SK-N-SH (cell line): ENCODE data around the gene RAPGEF3. TPM values are rescaled to one million over a fixed set of nuclear protein-coding genes. Genes with fewer than 3 reads are reported as not detected.

ENCODE experiments used
- CTCF ChIA-PET: fragments of 300-600, 350-600 bp; formaldehyde crosslinking; extraction: SDS; loops from one replicate; lab custom pipeline; 2021; lab: Yijun Ruan, JAX
- POLR2A ChIA-PET: fragments of 350-600 bp; sonication (Branson Sonifier 250); formaldehyde crosslinking; extraction: SDS; loops from one replicate; lab custom pipeline; 2020; ENCODE audit warnings: antibody characterized with exemption, inconsistent platforms; lab: Yijun Ruan, JAX
- DNase-seq: peaks from one replicate; pipeline ENCODE4 v3.0.0; 2012
- H2AFZ ChIP-seq: fragments of 200-600 bp; sonication (generic); 2 replicates; pipeline ENCODE4 v1.8.1; 2016; ENCODE audit warnings: antibody characterized with exemption, mild to moderate bottlenecking, low read depth
- H3F3A ChIP-seq: fragments of 200-600 bp; sonication (generic); replicated peaks from 2 replicates; pipeline ENCODE3; 2016; ENCODE audit warnings: antibody characterized with exemption, mild to moderate bottlenecking; ENCODE audit not compliant: insufficient read depth
- H3K27ac ChIP-seq, 2 experiments: fragments of 200-500 bp in 1 of 2; fragments of 200-600 bp in 1 of 2; sonication (Bioruptor generic) in 1 of 2; sonication (generic), shearing (Covaris generic) in 1 of 2; 2 replicates each; pipeline versions ENCODE4 v1.5.1 to v1.6.1; 2014 to 2016; ENCODE audit warnings: low read depth in 2 of 2, inconsistent platforms in 1 of 2, low read length in 1 of 2, mild to moderate bottlenecking in 1 of 2, mixed read lengths in 1 of 2
- H3K27me3 ChIP-seq: fragments of 200-600 bp; sonication (generic), shearing (Covaris generic); 2 replicates; pipeline ENCODE4 v1.6.1; 2016; ENCODE audit warnings: mixed run types; ENCODE audit not compliant: insufficient read depth
- H3K36me3 ChIP-seq, 2 experiments: fragments of 200-500 bp in 1 of 2; fragments of 200-600 bp in 1 of 2; sonication (Bioruptor generic) in 1 of 2; sonication (generic) in 1 of 2; replicated peaks in 1 of 2; 2 replicates each; pipeline versions ENCODE3 to v1.5.1; 2014 to 2016; ENCODE audit warnings: low read length in 1 of 2, mild to moderate bottlenecking in 1 of 2; ENCODE audit not compliant: insufficient read depth in 2 of 2, control insufficient read depth in 1 of 2
- H3K4me1 ChIP-seq, 2 experiments: fragments of 200-500 bp in 1 of 2; fragments of 200-600 bp in 1 of 2; sonication (Bioruptor generic) in 1 of 2; sonication (generic), shearing (Covaris generic) in 1 of 2; 2 replicates each; pipeline versions ENCODE4 v1.5.1 to v1.6.1; 2014 to 2016; ENCODE audit warnings: low read depth in 1 of 2, low read length in 1 of 2, mixed run types in 1 of 2; ENCODE audit not compliant: insufficient read depth in 2 of 2, control insufficient read depth in 1 of 2
- H3K4me2 ChIP-seq: fragments of 200-600 bp; sonication (generic), shearing (Covaris generic); 2 replicates; pipeline ENCODE4 v1.6.1; 2017; ENCODE audit warnings: mixed run types
- H3K4me3 ChIP-seq, 2 experiments: fragments of 200-500 bp in 1 of 2; fragments of 200-600 bp in 1 of 2; sonication (Bioruptor generic) in 1 of 2; sonication (generic), shearing (Covaris generic) in 1 of 2; 2 replicates each; pipeline versions ENCODE4 v1.5.1 to v1.8.1; 2014 to 2016; ENCODE audit warnings: low read depth in 2 of 2, inconsistent platforms in 1 of 2, low read length in 1 of 2, mild to moderate bottlenecking in 1 of 2, mixed read lengths in 1 of 2, moderate library complexity in 1 of 2
- H3K79me2 ChIP-seq: fragments of 200-600 bp; sonication (generic); 2 replicates; pipeline ENCODE4 v1.8.1; 2017; ENCODE audit warnings: mild to moderate bottlenecking; ENCODE audit not compliant: insufficient read depth
- H3K9ac ChIP-seq: fragments of 200-600 bp; sonication (generic); 2 replicates; pipeline ENCODE4 v1.6.1; 2017; ENCODE audit warnings: mixed run types
- H3K9me2 ChIP-seq: fragments of 200-600 bp; sonication (generic); 2 replicates; pipeline ENCODE4 v1.6.1; 2017; ENCODE audit warnings: mixed run types
- H3K9me3 ChIP-seq: fragments of 200-600 bp; sonication (generic); 2 replicates; pipeline ENCODE4 v1.6.1; 2017; ENCODE audit warnings: mixed run types, mild to moderate bottlenecking, moderate library complexity
- H4K20me1 ChIP-seq: fragments of 200-600 bp; sonication (generic); 2 replicates; pipeline ENCODE4 v1.6.1; 2017; ENCODE audit warnings: mild to moderate bottlenecking, mixed run types; ENCODE audit not compliant: insufficient read depth
- ELF1 ChIP-seq: IDR thresholded peaks from 2 replicates; pipeline ENCODE4 v1.4.0; 2012
- EP300 ChIP-seq, 2 experiments: IDR thresholded peaks; 2 replicates each; pipeline versions ENCODE4 v1.4.0 to v1.6.1; 2012; ENCODE audit warnings: borderline replicate concordance in 1 of 2, low read depth in 1 of 2, low read length in 1 of 2
- FOXJ3 ChIP-seq: sonication (generic); formaldehyde crosslinking; IDR thresholded peaks from 2 replicates; pipeline ENCODE4 v1.5.1; 2020; ENCODE audit warnings: mild to moderate bottlenecking, missing genetic modification reagents
- FOXM1 ChIP-seq: IDR thresholded peaks from 2 replicates; pipeline ENCODE4 v1.4.0; 2012; ENCODE audit warnings: low read depth, mild to moderate bottlenecking
- GABPA ChIP-seq: IDR thresholded peaks from 2 replicates; pipeline ENCODE4 v1.4.0; 2012; ENCODE audit warnings: low read depth, mild to moderate bottlenecking
- MAX ChIP-seq: IDR thresholded peaks from 2 replicates; pipeline ENCODE4 v1.4.0; 2012; ENCODE audit warnings: low read depth
- MEF2A ChIP-seq: IDR thresholded peaks from 2 replicates; pipeline ENCODE4 v1.4.0; 2012; ENCODE audit warnings: low read depth, borderline replicate concordance
- NFIC ChIP-seq: IDR thresholded peaks from 2 replicates; pipeline ENCODE4 v1.4.0; 2012; ENCODE audit warnings: borderline replicate concordance
- NRF1 ChIP-seq: IDR thresholded peaks from 2 replicates; pipeline ENCODE4 v1.6.1; 2012; ENCODE audit warnings: low read depth, mild to moderate bottlenecking, low read length
- POLR2AphosphoS5 ChIP-seq: IDR thresholded peaks from 2 replicates; pipeline ENCODE4 v1.6.1; 2012; ENCODE audit warnings: low read depth, low read length
- RFX5 ChIP-seq: IDR thresholded peaks from 2 replicates; pipeline ENCODE4 v1.6.1; 2012; ENCODE audit warnings: mild to moderate bottlenecking, improper control_type of control experiment, low read length
- RXRA ChIP-seq: IDR thresholded peaks from 2 replicates; pipeline ENCODE4 v1.4.0; 2012; ENCODE audit warnings: low read depth, mild to moderate bottlenecking, borderline replicate concordance
- SIN3A ChIP-seq: IDR thresholded peaks from 2 replicates; pipeline ENCODE4 v1.6.1; 2012; ENCODE audit warnings: low read depth, mild to moderate bottlenecking, low read length, moderate library complexity, borderline replicate concordance
- USF1 ChIP-seq: IDR thresholded peaks from 2 replicates; pipeline ENCODE4 v1.4.0; 2012; ENCODE audit warnings: low read depth, borderline replicate concordance
- YY1 ChIP-seq: IDR thresholded peaks from 2 replicates; pipeline ENCODE4 v1.4.0; 2012; ENCODE audit warnings: low read depth, mild to moderate bottlenecking
- WGBS: methylation state at CpG from one replicate; pipeline ENCODE4 v1.1.6; 2017; ENCODE audit warnings: low lambda C conversion rate; 5-methylcytosine and 5-hydroxymethylcytosine counted together
- polyA plus RNA-seq, 3 experiments: library from polyadenylated mRNA; depleted of rRNA; stranded (reverse); fragments of >200 nt; gene quantifications; 2 replicates each; pipeline ENCODE4 v1.2.3, GENCODE V29; 2012

Gene RAPGEF3
- polyA plus RNA-seq, 1 of the 3 experiments (the other 2 are of a cell fraction), result 0.90 TPM

DNA sequence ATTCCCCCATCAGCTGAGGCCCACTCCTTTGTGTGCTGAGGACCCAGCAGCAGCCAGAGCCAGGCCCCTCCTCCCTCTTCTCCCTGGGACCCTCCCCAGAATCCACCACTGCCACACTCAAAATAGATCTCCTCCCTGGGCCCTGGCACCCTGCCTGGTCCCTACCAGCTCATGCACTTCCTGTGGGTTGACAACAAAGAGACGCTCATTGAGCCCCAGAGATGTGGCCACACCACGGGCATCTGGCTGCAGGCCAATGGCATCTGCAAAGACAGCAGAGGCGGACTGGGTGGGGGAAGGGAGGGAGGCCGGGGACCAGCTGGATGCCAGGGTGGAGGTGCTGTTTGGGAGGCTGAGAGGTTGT is 17.4 kb downstream of the RAPGEF3 start (continued):
- TF ChIP-seq FOXJ3, result 0 out of 2 replicates have a peak, but pooled peaks have one; percentile 25
- TF ChIP-seq MAX, result no peak
- TF ChIP-seq YY1, result no peak
- TF ChIP-seq FOXM1, result no peak
- TF ChIP-seq USF1, result no peak
- no peak for TF ChIP-seq ELF1
- no peak for TF ChIP-seq SIN3A
- TF ChIP-seq NFIC, result peak; percentile 83
- no peak for TF ChIP-seq NRF1
- no peak for TF ChIP-seq RXRA

- WGBS, result 87% methylated on average over 10 of the region's 21 CpGs
- peak; percentile 31 for DNase-seq
- no peaks in the 10 kb centered on the region for H4K20me1 ChIP-seq
- H3K27me3 ChIP-seq, result no peaks in the 10 kb centered on the region
- no peak overlapping the region for H3K4me3 ChIP-seq
- POLR2A ChIA-PET, result interaction anchor here (0.7 kb wide), 1 partner anchor 36 kb away, joined by 3 read pairs; no protein-coding TSS in a partner anchor
- H3K36me3 ChIP-seq, result no peaks in the 10 kb centered on the region
- H3K27ac ChIP-seq, result peak overlapping the region in 1 of 2 experiments; percentile 50; a peak in 2 of 4 replicates
- H3F3A ChIP-seq, result no peaks in the 10 kb centered on the region
- no peaks in the 10 kb centered on the region for H3K9me3 ChIP-seq
- H3K79me2 ChIP-seq, result no peaks in the 10 kb centered on the region
- H2AFZ ChIP-seq, result no peak overlapping the region
- no peak for TF ChIP-seq EP300 (IDR thresholded peaks at IDR 0.05; ENCODE audit: borderline replicate concordance in 1 of 2, low read depth in 1 of 2, low read length in 1 of 2)
- TF ChIP-seq USF1, result no peak
- TF ChIP-seq ELF1, result no peak
- no peak for TF ChIP-seq MEF2A
- no peak for TF ChIP-seq POLR2AphosphoS5
- no peak for TF ChIP-seq GABPA
- TF ChIP-seq RFX5, result no peak
- peaks cover 20 to 55% of the 10 kb centered on the region in 2 experiments; a peak in 3 of 4 replicates for H3K4me1 ChIP-seq
- H3K9ac ChIP-seq, result no peak overlapping the region
- no peaks in the 10 kb centered on the region for H3K9me2 ChIP-seq
- CTCF ChIA-PET, result interaction anchor here (0.9 to 43.0 kb wide), 13 partner anchors 16 to 208 kb away, joined by 3 to 1294 read pairs (median 19); partner anchors contain the start of genes ENDOU, RAPGEF3 and SLC48A1
- H3K4me2 ChIP-seq, result 0 out of 2 replicates have a peak overlapping the region, but pooled peaks have one; percentile 44
These were observed 17.9 kb downstream of the RAPGEF3 start for GRCh38 chr12:47740606-47741339.
